GM18505 (cell line): ENCODE results near the gene BFSP1.

Source experiments
- ATAC-seq: cut with Tn5 transposase; IDR thresholded peaks from one replicate; pipeline ENCODE4 v1.9.1; 2021; ENCODE audit not compliant: unreplicated experiment
- POLR2A ChIP-seq: IDR thresholded peaks from 4 replicates; pipeline ENCODE4 v1.6.1; 2011; ENCODE audit warnings: borderline replicate concordance; ENCODE audit not compliant: insufficient read depth, insufficient read length; ENCODE audit errors: extremely low read depth

Gene BFSP1

DNA sequence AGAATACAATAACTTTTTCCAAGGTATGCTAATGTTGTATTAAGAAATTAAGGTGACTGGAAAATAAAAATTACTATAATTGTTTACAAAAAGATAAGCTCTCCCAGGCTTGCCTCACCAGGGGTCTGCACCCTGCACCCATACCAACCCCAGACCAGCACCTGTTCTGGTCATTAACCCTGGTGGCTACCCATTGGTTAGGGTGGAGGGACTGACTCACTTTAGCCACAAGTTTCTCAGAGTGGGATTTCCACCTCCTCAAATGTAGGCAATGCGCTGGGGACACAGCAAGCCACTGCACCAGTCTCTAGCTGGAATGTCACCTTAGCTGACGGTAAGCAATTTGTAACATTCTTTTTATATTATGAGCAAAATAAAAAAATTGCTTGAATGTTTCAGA, 83.1 kb downstream of the BFSP1 start:
- ATAC-seq: no peak
- TF ChIP-seq POLR2A: no peak

GRCh38 chr20:17446171-17446570, 85.0 kb downstream of the BFSP1 start:
- ATAC-seq: no peak
- no peak for TF ChIP-seq POLR2A

- TF ChIP-seq POLR2A: no peak
- ATAC-seq: no peak
Measured at GRCh38 chr20:17445543-17445942, 85.6 kb downstream of the BFSP1 start.

- ATAC-seq: no peak
- TF ChIP-seq POLR2A: no peak
Measured at GRCh38 chr20:17444091-17444490, 87.1 kb downstream of the BFSP1 start.
